Right atrium auricular region (tissue), 2 donors: ENCODE results near the gene REM2. TPM values are rescaled to one million over a fixed set of nuclear protein-coding genes. Genes with fewer than 3 reads are reported as not detected.

ENCODE experiments used
- DNase-seq: peaks from one replicate; pipeline ENCODE4 v3.0.0-alpha.2; 2019; ENCODE audit warnings: low spot score
- H3K27ac ChIP-seq, 2 donors: fragments of 200-600 bp; sonication (generic); 1 replicate in 1 of 2; 2 replicates in 1 of 2; pipeline ENCODE4 v1.5.1; 2016 to 2019
- H3K27me3 ChIP-seq, 2 donors: fragments of 200-600 bp; sonication (generic); one replicate each; pipeline versions ENCODE4 v1.5.1 to v1.6.0; 2017 to 2019
- H3K36me3 ChIP-seq: fragments of 200-600 bp; sonication (generic); one replicate; pipeline ENCODE4 v1.5.1; 2016
- H3K4me1 ChIP-seq, 2 donors: fragments of 200-600 bp; sonication (generic); one replicate each; pipeline versions ENCODE4 v1.5.1 to v1.6.0; 2017 to 2019
- H3K4me3 ChIP-seq, 2 donors: fragments of 200-600 bp; sonication (generic); 1 replicate in 1 of 2; 2 replicates in 1 of 2; pipeline ENCODE4 v1.5.1; 2017 to 2019; ENCODE audit warnings: mild to moderate bottlenecking in 1 of 2, moderate library complexity in 1 of 2
- H3K9me3 ChIP-seq, 2 donors: fragments of 200-600 bp; sonication (generic); one replicate each; pipeline ENCODE4 v1.5.1; 2019
- total RNA-seq, 2 donors: library from RNA; depleted of rRNA; stranded (reverse); fragments of >200 nt; gene quantifications; one replicate each; pipeline ENCODE4 v1.1.0, GENCODE V29; 2016
- TF ChIP-seq, protein P1 (sequence below), 2 donors: fragments of 200-600 bp; sonication (generic); IDR thresholded peaks; one replicate each; pipeline ENCODE4 v1.5.1; 2019; ENCODE audit warnings: antibody characterized with exemption in 2 of 2

Gene REM2
- total RNA-seq, 2 donors from 2014 or later = not detected

DNA sequence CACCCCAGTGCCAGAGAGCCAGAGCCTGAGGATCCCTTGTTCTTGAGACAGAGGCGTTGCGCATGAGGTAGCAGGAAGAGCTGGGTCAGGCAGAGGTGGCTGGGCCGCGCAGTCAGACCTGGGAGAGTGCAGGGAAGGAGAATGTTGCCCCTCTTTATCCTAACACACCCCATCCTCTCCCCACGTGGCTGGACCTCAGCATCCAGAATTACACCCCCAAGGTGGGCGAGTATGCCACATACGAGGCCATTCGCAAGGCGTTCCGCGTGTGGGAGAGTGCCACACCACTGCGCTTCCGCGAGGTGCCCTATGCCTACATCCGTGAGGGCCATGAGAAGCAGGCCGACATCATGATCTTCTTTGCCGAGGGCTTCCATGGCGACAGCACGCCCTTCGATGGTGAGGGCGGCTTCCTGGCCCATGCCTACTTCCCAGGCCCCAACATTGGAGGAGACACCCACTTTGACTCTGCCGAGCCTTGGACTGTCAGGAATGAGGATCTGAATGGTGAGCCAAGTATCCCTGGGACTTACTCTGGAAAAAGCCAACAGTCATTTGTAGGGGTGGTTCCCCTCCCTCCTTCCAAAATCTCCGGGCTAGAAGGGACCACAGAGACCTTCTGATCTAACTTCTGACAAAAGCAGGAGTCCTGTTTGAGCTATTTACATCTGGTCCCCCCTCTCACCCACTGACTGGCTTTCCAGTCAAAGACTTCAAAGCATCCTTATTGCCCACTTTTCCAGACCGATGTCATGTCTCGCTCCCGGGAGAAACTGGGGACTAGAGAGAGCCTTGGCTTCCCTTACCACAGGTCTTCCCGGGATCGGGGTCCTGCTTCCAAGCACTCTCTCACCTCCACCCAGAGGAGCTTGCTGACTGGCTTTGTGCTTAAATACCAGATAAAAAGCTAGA lies 40.6 kb upstream of the REM2 start:
- H3K4me1 ChIP-seq = peaks cover 0 to 38% of the 10 kb centered on the region in 2 donors
- H3K36me3 ChIP-seq = peaks cover 58% of the 10 kb centered on the region
- TF ChIP-seq, protein P1, sequence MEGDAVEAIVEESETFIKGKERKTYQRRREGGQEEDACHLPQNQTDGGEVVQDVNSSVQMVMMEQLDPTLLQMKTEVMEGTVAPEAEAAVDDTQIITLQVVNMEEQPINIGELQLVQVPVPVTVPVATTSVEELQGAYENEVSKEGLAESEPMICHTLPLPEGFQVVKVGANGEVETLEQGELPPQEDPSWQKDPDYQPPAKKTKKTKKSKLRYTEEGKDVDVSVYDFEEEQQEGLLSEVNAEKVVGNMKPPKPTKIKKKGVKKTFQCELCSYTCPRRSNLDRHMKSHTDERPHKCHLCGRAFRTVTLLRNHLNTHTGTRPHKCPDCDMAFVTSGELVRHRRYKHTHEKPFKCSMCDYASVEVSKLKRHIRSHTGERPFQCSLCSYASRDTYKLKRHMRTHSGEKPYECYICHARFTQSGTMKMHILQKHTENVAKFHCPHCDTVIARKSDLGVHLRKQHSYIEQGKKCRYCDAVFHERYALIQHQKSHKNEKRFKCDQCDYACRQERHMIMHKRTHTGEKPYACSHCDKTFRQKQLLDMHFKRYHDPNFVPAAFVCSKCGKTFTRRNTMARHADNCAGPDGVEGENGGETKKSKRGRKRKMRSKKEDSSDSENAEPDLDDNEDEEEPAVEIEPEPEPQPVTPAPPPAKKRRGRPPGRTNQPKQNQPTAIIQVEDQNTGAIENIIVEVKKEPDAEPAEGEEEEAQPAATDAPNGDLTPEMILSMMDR (IDR thresholded peaks at IDR 0.05) = no peak
- H3K4me3 ChIP-seq = no peak overlapping the region
- DNase-seq = no peak
- H3K27me3 ChIP-seq = no peaks in the 10 kb centered on the region
- no peak overlapping the region for H3K27ac ChIP-seq
- H3K9me3 ChIP-seq = no peaks in the 10 kb centered on the region

DNA sequence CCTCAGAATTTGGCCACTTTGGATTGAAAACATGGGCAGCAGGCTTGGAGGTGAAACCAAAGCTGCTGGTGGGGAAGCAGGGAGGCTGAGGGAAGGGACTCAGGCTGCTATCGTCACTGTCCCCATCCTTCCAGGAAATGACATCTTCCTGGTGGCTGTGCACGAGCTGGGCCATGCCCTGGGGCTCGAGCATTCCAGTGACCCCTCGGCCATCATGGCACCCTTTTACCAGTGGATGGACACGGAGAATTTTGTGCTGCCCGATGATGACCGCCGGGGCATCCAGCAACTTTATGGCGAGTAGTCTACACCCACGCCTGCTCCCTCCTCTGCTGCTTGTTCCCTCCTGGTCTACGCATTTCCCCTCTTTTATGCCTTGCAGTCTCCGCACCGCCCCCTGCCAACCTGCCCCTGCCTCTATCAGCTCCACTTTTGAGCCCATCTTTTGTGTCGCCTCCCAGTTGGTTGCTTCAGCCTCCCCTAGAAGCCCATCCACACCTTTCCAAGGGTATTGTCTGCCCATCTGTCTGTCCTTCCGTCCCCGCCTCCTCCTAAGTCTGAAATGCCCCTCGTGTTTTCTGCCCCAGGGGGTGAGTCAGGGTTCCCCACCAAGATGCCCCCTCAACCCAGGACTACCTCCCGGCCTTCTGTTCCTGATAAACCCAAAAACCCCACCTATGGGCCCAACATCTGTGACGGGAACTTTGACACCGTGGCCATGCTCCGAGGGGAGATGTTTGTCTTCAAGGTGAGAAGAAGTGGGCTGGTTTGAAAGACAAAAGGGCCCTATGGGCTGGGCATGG lies 39.7 kb upstream of the REM2 start:
- no peak overlapping the region for H3K27ac ChIP-seq
- no peaks in the 10 kb centered on the region for H3K9me3 ChIP-seq
- no peak overlapping the region for H3K4me3 ChIP-seq
- peaks cover 0 to 38% of the 10 kb centered on the region in 2 donors for H3K4me1 ChIP-seq
- DNase-seq = no peak
- TF ChIP-seq, protein P1 (IDR thresholded peaks at IDR 0.05) = no peak
- H3K36me3 ChIP-seq = peaks cover 58% of the 10 kb centered on the region
- H3K27me3 ChIP-seq = no peaks in the 10 kb centered on the region

DNA sequence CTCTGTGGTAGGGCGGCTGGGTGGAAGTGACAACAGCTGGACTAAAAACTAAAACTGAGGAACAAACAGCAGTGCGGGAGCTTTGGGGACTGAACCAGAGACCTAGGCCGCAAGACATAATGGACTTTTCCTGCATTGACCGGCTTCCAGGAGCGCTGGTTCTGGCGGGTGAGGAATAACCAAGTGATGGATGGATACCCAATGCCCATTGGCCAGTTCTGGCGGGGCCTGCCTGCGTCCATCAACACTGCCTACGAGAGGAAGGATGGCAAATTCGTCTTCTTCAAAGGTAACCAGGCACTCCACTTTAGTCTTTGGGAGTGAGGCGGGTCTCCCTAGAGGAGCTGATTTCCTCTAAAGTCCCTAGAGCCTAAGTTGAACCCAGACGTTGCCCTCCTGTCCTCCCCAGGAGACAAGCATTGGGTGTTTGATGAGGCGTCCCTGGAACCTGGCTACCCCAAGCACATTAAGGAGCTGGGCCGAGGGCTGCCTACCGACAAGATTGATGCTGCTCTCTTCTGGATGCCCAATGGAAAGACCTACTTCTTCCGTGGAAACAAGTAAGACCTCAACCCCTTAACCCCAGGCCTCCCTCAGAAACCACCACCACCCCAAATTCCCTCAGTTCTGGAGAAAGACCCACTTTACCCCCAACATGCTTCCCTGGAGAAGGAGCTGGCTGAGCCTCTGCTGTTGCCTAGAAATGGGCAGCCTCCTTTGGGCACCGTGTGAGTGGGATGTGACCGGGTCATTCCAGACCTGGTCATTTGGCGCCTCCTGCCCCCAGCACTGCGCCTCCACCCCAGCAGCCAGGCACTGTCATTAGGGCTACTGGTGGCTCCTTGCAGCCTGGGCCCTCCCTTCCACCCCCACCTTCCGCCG lies 38.6 kb upstream of the REM2 start:
- TF ChIP-seq, protein P1 (IDR thresholded peaks at IDR 0.05) = no peak

DNA sequence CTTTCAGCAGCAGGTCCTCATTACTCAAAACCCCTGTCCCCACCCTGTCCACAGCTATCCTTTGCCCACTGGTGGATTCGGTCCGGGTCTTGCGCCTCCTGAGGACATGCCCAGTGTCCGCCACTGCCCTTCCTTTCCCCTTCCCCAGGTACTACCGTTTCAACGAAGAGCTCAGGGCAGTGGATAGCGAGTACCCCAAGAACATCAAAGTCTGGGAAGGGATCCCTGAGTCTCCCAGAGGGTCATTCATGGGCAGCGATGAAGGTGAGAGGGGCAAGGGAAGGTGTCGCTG lies 38.0 kb upstream of the REM2 start:
- Histone ChIP-seq H3K27ac (no peak overlapping the region), H3K36me3 (peaks cover 58% of the 10 kb centered on the region), H3K27me3 (no peaks in the 10 kb centered on the region), H3K4me3 (no peak overlapping the region), H3K9me3 (no peaks in the 10 kb centered on the region), H3K4me1 (peaks cover 0 to 43% of the 10 kb centered on the region in 2 donors)
- DNase-seq = no peak
- TF ChIP-seq, protein P1 (IDR thresholded peaks at IDR 0.05) = no peak

More for the DNA sequence above, 38.6 kb upstream of the REM2 start:
- no peak overlapping the region for H3K4me3 ChIP-seq
- H3K27ac ChIP-seq = no peak overlapping the region
- peaks cover 0 to 38% of the 10 kb centered on the region in 2 donors for H3K4me1 ChIP-seq
- no peaks in the 10 kb centered on the region for H3K27me3 ChIP-seq
- no peaks in the 10 kb centered on the region for H3K9me3 ChIP-seq
- DNase-seq = no peak
- H3K36me3 ChIP-seq = peaks cover 58% of the 10 kb centered on the region

DNA sequence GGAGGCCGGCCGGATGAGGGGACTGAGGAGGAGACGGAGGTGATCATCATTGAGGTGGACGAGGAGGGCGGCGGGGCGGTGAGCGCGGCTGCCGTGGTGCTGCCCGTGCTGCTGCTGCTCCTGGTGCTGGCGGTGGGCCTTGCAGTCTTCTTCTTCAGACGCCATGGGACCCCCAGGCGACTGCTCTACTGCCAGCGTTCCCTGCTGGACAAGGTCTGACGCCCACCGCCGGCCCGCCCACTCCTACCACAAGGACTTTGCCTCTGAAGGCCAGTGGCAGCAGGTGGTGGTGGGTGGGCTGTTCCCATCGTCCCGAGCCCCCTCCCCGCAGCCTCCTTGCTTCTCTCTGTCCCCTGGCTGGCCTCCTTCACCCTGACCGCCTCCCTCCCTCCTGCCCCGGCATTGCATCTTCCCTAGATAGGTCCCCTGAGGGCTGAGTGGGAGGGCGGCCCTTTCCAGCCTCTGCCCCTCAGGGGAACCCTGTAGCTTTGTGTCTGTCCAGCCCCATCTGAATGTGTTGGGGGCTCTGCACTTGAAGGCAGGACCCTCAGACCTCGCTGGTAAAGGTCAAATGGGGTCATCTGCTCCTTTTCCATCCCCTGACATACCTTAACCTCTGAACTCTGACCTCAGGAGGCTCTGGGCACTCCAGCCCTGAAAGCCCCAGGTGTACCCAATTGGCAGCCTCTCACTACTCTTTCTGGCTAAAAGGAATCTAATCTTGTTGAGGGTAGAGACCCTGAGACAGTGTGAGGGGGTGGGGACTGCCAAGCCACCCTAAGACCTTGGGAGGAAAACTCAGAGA lies 37.0 kb upstream of the REM2 start:
- TF ChIP-seq, protein P1 (IDR thresholded peaks at IDR 0.05) = no peak
- H3K27me3 ChIP-seq = no peaks in the 10 kb centered on the region
- H3K4me1 ChIP-seq = peaks cover 0 to 52% of the 10 kb centered on the region in 2 donors
- no peaks in the 10 kb centered on the region for H3K9me3 ChIP-seq
- DNase-seq = no peak
- H3K36me3 ChIP-seq = peaks cover 58% of the 10 kb centered on the region
- H3K4me3 ChIP-seq = no peak overlapping the region
- H3K27ac ChIP-seq = no peak overlapping the region
